Trophoblast cell (in vitro differentiated cells and primary cell): Measurements from ENCODE around the gene CLDN5.

Source experiments
- DNase-seq, 2 donors: peaks; one replicate each; pipeline ENCODE4 v3.0.0-alpha.2; 2016
- H2AFZ ChIP-seq: 2 replicates; pipeline ENCODE4 v1.6.1; 2013; ENCODE audit warnings: low read length, moderate library complexity, mild to moderate bottlenecking; ENCODE audit not compliant: insufficient read depth, poor library complexity
- H2AK5ac ChIP-seq: 2 replicates; pipeline ENCODE4 v1.6.1; 2013; ENCODE audit warnings: mild to moderate bottlenecking, low read length
- H2BK120ac ChIP-seq: 2 replicates; pipeline ENCODE4 v1.6.1; 2013; ENCODE audit warnings: low read length, mild to moderate bottlenecking, moderate library complexity; ENCODE audit not compliant: insufficient read depth, poor library complexity
- H2BK12ac ChIP-seq: 2 replicates; pipeline ENCODE4 v1.6.1; 2013; ENCODE audit warnings: mild to moderate bottlenecking, low read length, moderate library complexity
- H2BK5ac ChIP-seq: 2 replicates; pipeline ENCODE4 v1.6.1; 2013; ENCODE audit warnings: low read length, low read depth, moderate library complexity, mild to moderate bottlenecking; ENCODE audit not compliant: poor library complexity
- H3K14ac ChIP-seq: 2 replicates; pipeline ENCODE4 v1.6.1; 2013; ENCODE audit warnings: mild to moderate bottlenecking, low read length
- H3K18ac ChIP-seq: 2 replicates; pipeline ENCODE4 v1.6.1; 2013; ENCODE audit warnings: mild to moderate bottlenecking, low read length
- H3K23ac ChIP-seq: 2 replicates; pipeline ENCODE4 v1.6.1; 2013; ENCODE audit warnings: low read length
- H3K27ac ChIP-seq: 2 replicates; pipeline ENCODE4 v1.5.1; 2013; ENCODE audit warnings: low read depth, mild to moderate bottlenecking, inconsistent platforms, low read length, moderate library complexity
- H3K27me3 ChIP-seq: 2 replicates; pipeline ENCODE4 v1.6.1; 2013; ENCODE audit warnings: inconsistent platforms, mild to moderate bottlenecking, low read length, moderate library complexity; ENCODE audit not compliant: insufficient read depth
- H3K36me3 ChIP-seq, 2 experiments: 1 replicate in 1 of 2; 2 replicates in 1 of 2; pipeline ENCODE4 v1.6.1; 2013; ENCODE audit warnings: low read length in 2 of 2, mild to moderate bottlenecking in 2 of 2, moderate library complexity in 1 of 2; ENCODE audit not compliant: insufficient read depth in 2 of 2, control insufficient read depth in 1 of 2
- H3K4ac ChIP-seq: 2 replicates; pipeline ENCODE4 v1.6.1; 2013; ENCODE audit warnings: low read depth, mild to moderate bottlenecking, low read length, moderate library complexity
- H3K4me1 ChIP-seq, 2 experiments: 1 replicate in 1 of 2; 2 replicates in 1 of 2; pipeline ENCODE4 v1.6.1; 2013; ENCODE audit warnings: low read length in 2 of 2, mild to moderate bottlenecking in 2 of 2, moderate library complexity in 1 of 2; ENCODE audit not compliant: insufficient read depth in 2 of 2, control insufficient read depth in 1 of 2
- H3K4me2 ChIP-seq: 2 replicates; pipeline ENCODE4 v1.6.1; 2013; ENCODE audit warnings: inconsistent platforms, mild to moderate bottlenecking, low read length, moderate library complexity
- H3K4me3 ChIP-seq: 2 replicates; pipeline ENCODE4 v1.5.1; 2013; ENCODE audit warnings: mild to moderate bottlenecking, low read depth, low read length, inconsistent platforms
- H3K79me1 ChIP-seq: one replicate; pipeline ENCODE4 v1.6.1; 2013; ENCODE audit warnings: low read length
- H3K79me2 ChIP-seq: 2 replicates; pipeline ENCODE4 v1.6.1; 2013; ENCODE audit warnings: low read length, mild to moderate bottlenecking; ENCODE audit not compliant: control insufficient read depth, insufficient read depth, poor library complexity
- H3K9ac ChIP-seq: 2 replicates; pipeline ENCODE4 v1.6.1; 2013; ENCODE audit warnings: mild to moderate bottlenecking, low read length
- H3K9me3 ChIP-seq: 2 replicates; pipeline ENCODE4 v1.6.1; 2013; ENCODE audit warnings: low read depth, mild to moderate bottlenecking, control low read depth, inconsistent platforms, low read length; ENCODE audit not compliant: insufficient read depth
- H4K12ac ChIP-seq: 2 replicates; pipeline ENCODE4 v1.6.1; 2013; ENCODE audit warnings: low read depth, mild to moderate bottlenecking, low read length, moderate library complexity
- H4K8ac ChIP-seq: 2 replicates; pipeline ENCODE4 v1.6.1; 2013; ENCODE audit warnings: low read depth, mild to moderate bottlenecking, low read length, moderate library complexity
- H4K91ac ChIP-seq: one replicate; pipeline ENCODE4 v1.6.1; 2013; ENCODE audit warnings: low read depth, mild to moderate bottlenecking, low read length, moderate library complexity
- WGBS: extraction: QIAGEN DNeasy Blood & Tissue Kit; methylation state at CpG from one replicate; pipeline ENCODE4 v1.1.7; 2013; ENCODE audit warnings: missing lambda C conversion rate; ENCODE audit not compliant: insufficient read length, insufficient coverage; ENCODE audit errors: extremely low coverage; 5-methylcytosine and 5-hydroxymethylcytosine counted together

CLDN5 gene

GRCh38 chr22:19490628-19491230 lies 33.5 kb downstream of the CLDN5 start:
- Histone ChIP-seq H4K8ac (no peak overlapping the region), H2AK5ac (no peak overlapping the region), H3K4me2 (no peak overlapping the region), H3K9me3 (no peaks in the 10 kb centered on the region), H3K14ac (no peak overlapping the region), H2BK120ac (no peak overlapping the region), H4K91ac (no peak overlapping the region), H3K27ac (no peak overlapping the region), H3K4me1 (no peaks in the 10 kb centered on the region), H2BK5ac (no peak overlapping the region), H2AFZ (no peak overlapping the region), H3K9ac (no peak overlapping the region), H3K79me2 (no peaks in the 10 kb centered on the region), H3K79me1 (no peaks in the 10 kb centered on the region), H3K4ac (no peak overlapping the region), H3K36me3 (peaks cover 22 to 26% of the 10 kb centered on the region in 2 experiments), H3K4me3 (no peak overlapping the region), H3K27me3 (no peaks in the 10 kb centered on the region), H4K12ac (no peak overlapping the region), H3K18ac (no peak overlapping the region), H2BK12ac (no peak overlapping the region), H3K23ac (no peak overlapping the region)
- no CpG with 5 or more reads among the region's 5 CpGs for WGBS
- DNase-seq, result no peak

- H4K12ac ChIP-seq, result no peak overlapping the region
- no peaks in the 10 kb centered on the region for H3K27me3 ChIP-seq
- H2BK120ac ChIP-seq, result no peak overlapping the region
- H3K4ac ChIP-seq, result no peak overlapping the region
- H3K4me1 ChIP-seq, result no peaks in the 10 kb centered on the region
- no peak overlapping the region for H3K18ac ChIP-seq
- no peak overlapping the region for H3K9ac ChIP-seq
- no peaks in the 10 kb centered on the region for H3K79me1 ChIP-seq
- no peak overlapping the region for H2AK5ac ChIP-seq
- no peak overlapping the region for H3K14ac ChIP-seq
- H4K91ac ChIP-seq, result no peak overlapping the region
- H3K4me2 ChIP-seq, result no peak overlapping the region
- WGBS, result no CpG with 5 or more reads among the region's 7 CpGs
- no peaks in the 10 kb centered on the region for H3K79me2 ChIP-seq
- H2BK12ac ChIP-seq, result no peak overlapping the region
- no peak overlapping the region for H3K27ac ChIP-seq
- no peak overlapping the region for H2BK5ac ChIP-seq
- no peak overlapping the region for H2AFZ ChIP-seq
- H3K36me3 ChIP-seq, result peaks cover 25 to 29% of the 10 kb centered on the region in 2 experiments
- DNase-seq, result no peak
- H3K9me3 ChIP-seq, result no peaks in the 10 kb centered on the region
- H3K4me3 ChIP-seq, result no peak overlapping the region
- no peak overlapping the region for H4K8ac ChIP-seq
- H3K23ac ChIP-seq, result no peak overlapping the region
These were observed 35.0 kb downstream of the CLDN5 start for GRCh38 chr22:19488884-19489843.

GRCh38 chr22:19488285-19488684 lies 35.9 kb downstream of the CLDN5 start:
- Histone ChIP-seq H3K79me2 (no peaks in the 10 kb centered on the region), H2AK5ac (no peak overlapping the region), H2BK120ac (no peak overlapping the region), H3K18ac (no peak overlapping the region), H4K8ac (no peak overlapping the region), H4K91ac (no peak overlapping the region), H3K9ac (no peak overlapping the region), H3K4me2 (no peak overlapping the region), H3K79me1 (no peaks in the 10 kb centered on the region), H3K14ac (no peak overlapping the region), H3K36me3 (peaks cover 25 to 29% of the 10 kb centered on the region in 2 experiments), H3K4me3 (no peak overlapping the region), H4K12ac (peak overlapping the region; percentile 54), H3K27ac (no peak overlapping the region), H3K9me3 (no peaks in the 10 kb centered on the region), H2AFZ (no peak overlapping the region), H3K27me3 (no peaks in the 10 kb centered on the region), H2BK12ac (no peak overlapping the region), H3K23ac (no peak overlapping the region), H3K4ac (no peak overlapping the region), H2BK5ac (no peak overlapping the region), H3K4me1 (no peaks in the 10 kb centered on the region)
- WGBS, result no CpG with 5 or more reads among the region's 2 CpGs
- DNase-seq, result no peak

GRCh38 chr22:19483481-19484244 lies 40.5 kb downstream of the CLDN5 start:
- H3K9me3 ChIP-seq, result no peaks in the 10 kb centered on the region
- no peak overlapping the region for H3K4me3 ChIP-seq
- no peak overlapping the region for H4K8ac ChIP-seq
- peaks cover 8% of the 10 kb centered on the region for H3K79me2 ChIP-seq
- no peak overlapping the region for H4K91ac ChIP-seq
- WGBS, result no CpG with 5 or more reads among the region's 8 CpGs
- H2AK5ac ChIP-seq, result no peak overlapping the region
- no peak overlapping the region for H3K27ac ChIP-seq
- H2AFZ ChIP-seq, result no peak overlapping the region
- no peak overlapping the region for H3K18ac ChIP-seq
- no peak for DNase-seq
- H3K27me3 ChIP-seq, result no peaks in the 10 kb centered on the region
- H3K4me2 ChIP-seq, result no peak overlapping the region
- H3K79me1 ChIP-seq, result peaks cover 7% of the 10 kb centered on the region
- H2BK5ac ChIP-seq, result no peak overlapping the region
- H4K12ac ChIP-seq, result no peak overlapping the region
- no peak overlapping the region for H2BK120ac ChIP-seq
- H3K9ac ChIP-seq, result no peak overlapping the region
- peaks cover 25 to 28% of the 10 kb centered on the region in 2 experiments for H3K36me3 ChIP-seq
- no peak overlapping the region for H2BK12ac ChIP-seq
- no peak overlapping the region for H3K14ac ChIP-seq
- peaks cover 0 to 3% of the 10 kb centered on the region in 2 experiments for H3K4me1 ChIP-seq
- no peak overlapping the region for H3K23ac ChIP-seq
- no peak overlapping the region for H3K4ac ChIP-seq
